ENCODE measurements around the gene EPHB2. TPM values are rescaled to one million over a fixed set of nuclear protein-coding genes. Genes with fewer than 3 reads are reported as not detected.

EPHB2 gene
- total and polyA plus RNA-seq, 9 donors = 2.5 to 55.1 (median 15.1) TPM

DNA sequence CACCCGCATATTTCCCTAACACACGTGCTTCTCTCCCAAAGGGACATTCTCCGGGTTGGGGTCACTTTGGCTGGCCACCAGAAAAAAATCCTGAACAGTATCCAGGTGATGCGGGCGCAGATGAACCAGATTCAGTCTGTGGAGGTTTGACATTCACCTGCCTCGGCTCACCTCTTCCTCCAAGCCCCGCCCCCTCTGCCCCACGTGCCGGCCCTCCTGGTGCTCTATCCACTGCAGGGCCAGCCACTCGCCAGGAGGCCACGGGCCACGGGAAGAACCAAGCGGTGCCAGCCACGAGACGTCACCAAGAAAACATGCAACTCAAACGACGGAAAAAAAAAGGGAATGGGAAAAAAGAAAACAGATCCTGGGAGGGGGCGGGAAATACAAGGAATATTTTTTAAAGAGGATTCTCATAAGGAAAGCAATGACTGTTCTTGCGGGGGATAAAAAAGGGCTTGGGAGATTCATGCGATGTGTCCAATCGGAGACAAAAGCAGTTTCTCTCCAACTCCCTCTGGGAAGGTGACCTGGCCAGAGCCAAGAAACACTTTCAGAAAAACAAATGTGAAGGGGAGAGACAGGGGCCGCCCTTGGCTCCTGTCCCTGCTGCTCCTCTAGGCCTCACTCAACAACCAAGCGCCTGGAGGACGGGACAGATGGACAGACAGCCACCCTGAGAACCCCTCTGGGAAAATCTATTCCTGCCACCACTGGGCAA is 202.9 kb downstream of the EPHB2 start:
- TF ChIP-seq, protein P1, sequence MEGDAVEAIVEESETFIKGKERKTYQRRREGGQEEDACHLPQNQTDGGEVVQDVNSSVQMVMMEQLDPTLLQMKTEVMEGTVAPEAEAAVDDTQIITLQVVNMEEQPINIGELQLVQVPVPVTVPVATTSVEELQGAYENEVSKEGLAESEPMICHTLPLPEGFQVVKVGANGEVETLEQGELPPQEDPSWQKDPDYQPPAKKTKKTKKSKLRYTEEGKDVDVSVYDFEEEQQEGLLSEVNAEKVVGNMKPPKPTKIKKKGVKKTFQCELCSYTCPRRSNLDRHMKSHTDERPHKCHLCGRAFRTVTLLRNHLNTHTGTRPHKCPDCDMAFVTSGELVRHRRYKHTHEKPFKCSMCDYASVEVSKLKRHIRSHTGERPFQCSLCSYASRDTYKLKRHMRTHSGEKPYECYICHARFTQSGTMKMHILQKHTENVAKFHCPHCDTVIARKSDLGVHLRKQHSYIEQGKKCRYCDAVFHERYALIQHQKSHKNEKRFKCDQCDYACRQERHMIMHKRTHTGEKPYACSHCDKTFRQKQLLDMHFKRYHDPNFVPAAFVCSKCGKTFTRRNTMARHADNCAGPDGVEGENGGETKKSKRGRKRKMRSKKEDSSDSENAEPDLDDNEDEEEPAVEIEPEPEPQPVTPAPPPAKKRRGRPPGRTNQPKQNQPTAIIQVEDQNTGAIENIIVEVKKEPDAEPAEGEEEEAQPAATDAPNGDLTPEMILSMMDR (IDR thresholded peaks at IDR 0.05) = no peak
- TF ChIP-seq EP300 (IDR thresholded peaks at IDR 0.05) (no peak), POLR2A (IDR thresholded peaks at IDR 0.05) (no peak)
- H3K4me1 ChIP-seq (ENCODE audit: insufficient read depth) = no peaks in the 10 kb centered on the region
- no peak overlapping the region for H3K27ac ChIP-seq
- H3K4me3 ChIP-seq = no peak overlapping the region
- DNase-seq = no peak
- H3K36me3 ChIP-seq = no peaks in the 10 kb centered on the region
- intact Hi-C loops (cut with DNase I) = no loop called here
- WGBS, 3 donors = 74 to 76% (median 75%) methylated on average over 24 of the region's 24 CpGs
- no peaks in the 10 kb centered on the region for H3K9me3 ChIP-seq
- H3K27me3 ChIP-seq = no peaks in the 10 kb centered on the region

DNA sequence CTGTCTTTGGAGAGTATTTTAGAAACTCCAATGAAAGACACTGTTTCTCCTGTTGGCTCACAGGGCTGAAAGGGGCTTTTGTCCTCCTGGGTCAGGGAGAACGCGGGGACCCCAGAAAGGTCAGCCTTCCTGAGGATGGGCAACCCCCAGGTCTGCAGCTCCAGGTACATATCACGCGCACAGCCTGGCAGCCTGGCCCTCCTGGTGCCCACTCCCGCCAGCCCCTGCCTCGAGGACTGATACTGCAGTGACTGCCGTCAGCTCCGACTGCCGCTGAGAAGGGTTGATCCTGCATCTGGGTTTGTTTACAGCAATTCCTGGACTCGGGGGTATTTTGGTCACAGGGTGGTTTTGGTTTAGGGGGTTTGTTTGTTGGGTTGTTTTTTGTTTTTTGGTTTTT is 203.5 kb downstream of the EPHB2 start:
- WGBS, 3 donors = 87 to 91% (median 90%) methylated on average over 10 of the region's 10 CpGs
- intact Hi-C loops (cut with DNase I) = no loop called here
- TF ChIP-seq, protein P1 (IDR thresholded peaks at IDR 0.05) = no peak
- Histone ChIP-seq H3K36me3 (no peaks in the 10 kb centered on the region), H3K27ac (no peak overlapping the region), H3K4me1 (ENCODE audit: insufficient read depth) (no peaks in the 10 kb centered on the region), H3K4me3 (no peak overlapping the region), H3K9me3 (no peaks in the 10 kb centered on the region), H3K27me3 (no peaks in the 10 kb centered on the region)
- no peak for DNase-seq

DNA sequence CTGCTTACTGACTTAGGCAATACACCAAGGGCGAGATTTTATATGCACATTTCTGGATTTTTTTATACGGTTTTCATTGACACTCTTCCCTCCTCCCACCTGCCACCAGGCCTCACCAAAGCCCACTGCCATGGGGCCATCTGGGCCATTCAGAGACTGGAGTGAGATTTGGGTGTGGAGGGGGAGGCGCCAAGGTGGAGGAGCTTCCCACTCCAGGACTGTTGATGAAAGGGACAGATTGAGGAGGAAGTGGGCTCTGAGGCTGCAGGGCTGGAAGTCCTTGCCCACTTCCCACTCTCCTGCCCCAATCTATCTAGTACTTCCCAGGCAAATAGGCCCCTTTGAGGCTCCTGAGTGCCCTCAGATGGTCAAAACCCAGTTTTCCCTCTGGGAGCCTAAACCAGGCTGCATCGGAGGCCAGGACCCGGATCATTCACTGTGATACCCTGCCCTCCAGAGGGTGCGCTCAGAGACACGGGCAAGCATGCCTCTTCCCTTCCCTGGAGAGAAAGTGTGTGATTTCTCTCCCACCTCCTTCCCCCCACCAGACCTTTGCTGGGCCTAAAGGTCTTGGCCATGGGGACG is 204.1 kb downstream of the EPHB2 start:
- no peak overlapping the region for H3K4me3 ChIP-seq
- no peak for DNase-seq
- intact Hi-C loops (cut with DNase I) = no loop called here
- no peaks in the 10 kb centered on the region for H3K27me3 ChIP-seq
- H3K27ac ChIP-seq = no peak overlapping the region
- H3K4me1 ChIP-seq (ENCODE audit: insufficient read depth) = no peaks in the 10 kb centered on the region
- WGBS, 3 donors = 81 to 83% (median 82%) methylated on average over 8 of the region's 8 CpGs
- no peak for TF ChIP-seq POLR2A (IDR thresholded peaks at IDR 0.05)
- H3K9me3 ChIP-seq = no peaks in the 10 kb centered on the region
- no peaks in the 10 kb centered on the region for H3K36me3 ChIP-seq

DNA sequence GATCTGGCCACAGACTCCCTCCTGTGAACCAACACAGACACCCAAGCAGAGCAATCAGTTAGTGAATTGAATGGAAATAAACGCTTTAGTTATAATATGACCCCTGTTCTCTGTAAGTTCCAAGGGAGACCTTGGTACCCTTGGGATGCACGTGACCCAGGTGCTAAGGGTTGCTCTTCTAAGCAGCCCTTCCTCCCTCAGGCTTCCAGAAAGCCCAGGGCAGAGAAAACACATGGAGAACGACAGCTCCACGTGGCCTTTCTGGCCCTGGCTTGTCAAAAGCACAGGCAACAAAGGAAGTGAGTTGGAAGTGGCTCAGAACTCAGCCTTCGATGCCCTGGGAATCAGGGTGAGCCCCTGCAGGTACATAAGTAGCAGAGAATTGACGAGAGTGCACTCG is 204.6 kb downstream of the EPHB2 start:
- Histone ChIP-seq H3K4me3 (no peak overlapping the region), H3K27me3 (no peaks in the 10 kb centered on the region), H3K36me3 (no peaks in the 10 kb centered on the region), H3K27ac (no peak overlapping the region), H3K4me1 (ENCODE audit: insufficient read depth) (no peaks in the 10 kb centered on the region), H3K9me3 (no peaks in the 10 kb centered on the region)
- 63 to 75% (median 67%) methylated on average over 7 of the region's 7 CpGs for WGBS, 3 donors
- intact Hi-C loops (cut with DNase I) = no loop called here
- DNase-seq = no peak
- no peak for TF ChIP-seq POLR2A (IDR thresholded peaks at IDR 0.05)
- TF ChIP-seq EP300 (IDR thresholded peaks at IDR 0.05) = no peak
- TF ChIP-seq, protein P1 (IDR thresholded peaks at IDR 0.05) = no peak

DNA sequence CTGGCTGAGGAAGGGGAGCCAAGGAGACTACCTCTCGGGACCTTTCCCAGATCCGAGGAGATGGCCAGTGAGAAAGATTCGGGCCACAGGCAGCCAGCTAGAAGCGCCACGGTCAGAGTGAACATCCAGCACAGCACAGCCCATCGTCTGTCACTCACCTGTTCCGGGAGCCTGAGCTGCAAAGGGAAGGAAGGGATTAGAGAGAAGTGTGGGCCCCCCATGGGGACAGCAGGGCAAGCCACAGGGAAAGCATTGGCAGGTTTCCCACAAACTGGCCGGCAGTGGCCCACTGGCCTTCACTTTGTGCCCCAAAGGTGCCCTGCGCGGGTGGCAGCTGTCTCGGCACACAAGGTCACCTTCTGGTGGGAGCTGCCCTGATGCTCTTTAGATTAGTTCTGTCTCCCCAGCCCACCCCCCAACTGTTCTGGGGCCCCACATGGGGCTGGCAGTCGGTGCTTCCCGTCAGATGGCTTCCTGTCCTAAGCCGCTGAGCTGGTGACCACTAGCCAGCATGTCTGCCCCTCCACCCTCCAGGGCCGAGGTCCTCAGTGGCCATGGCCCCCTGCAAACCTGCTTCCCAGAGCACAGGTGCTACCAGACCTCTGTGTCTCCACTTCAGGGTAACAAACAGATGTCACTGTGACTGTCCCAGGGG is 205.3 kb downstream of the EPHB2 start:
- 74 to 79% (median 75%) methylated on average over 15 of the region's 15 CpGs for WGBS, 3 donors
- no peak for TF ChIP-seq POLR2A (IDR thresholded peaks at IDR 0.05)
- TF ChIP-seq, protein P1 (IDR thresholded peaks at IDR 0.05) = no peak
- no peak for TF ChIP-seq EP300 (IDR thresholded peaks at IDR 0.05)
- intact Hi-C loops (cut with DNase I) = no loop called here
- Histone ChIP-seq H3K4me3 (no peak overlapping the region), H3K27ac (no peak overlapping the region), H3K36me3 (no peaks in the 10 kb centered on the region), H3K9me3 (no peaks in the 10 kb centered on the region), H3K4me1 (ENCODE audit: insufficient read depth) (peaks cover under 1% of the 10 kb centered on the region), H3K27me3 (no peaks in the 10 kb centered on the region)
- DNase-seq = no peak
